AG04450 (cell line): ENCODE results near the gene SNPH. TPM values are rescaled to one million over a fixed set of nuclear protein-coding genes. Genes with fewer than 3 reads are reported as not detected.

Experiments
- CTCF ChIA-PET: fragments of 300-600, 350-600 bp; formaldehyde crosslinking; extraction: SDS; loops from one replicate; lab custom pipeline; 2022; ENCODE audit warnings: antibody characterized with exemption, inconsistent platforms; lab: Charles Lee
- POLR2A ChIA-PET: fragments of 350-600 bp; formaldehyde crosslinking; extraction: SDS; loops from one replicate; lab custom pipeline; 2021; ENCODE audit warnings: antibody characterized with exemption, inconsistent platforms; lab: Yijun Ruan, JAX
- DNase-seq: peaks from one replicate; pipeline ENCODE4 v3.0.0-alpha.2; 2011; ENCODE audit warnings: low read depth, low spot score
- H3K27ac ChIP-seq: one replicate; pipeline ENCODE4 v1.5.1; 2012; ENCODE audit warnings: low read depth, low read length, control low read depth
- H3K27me3 ChIP-seq: one replicate; pipeline ENCODE4 v1.6.0; 2012; ENCODE audit warnings: low read length; ENCODE audit not compliant: control insufficient read depth, insufficient read depth
- H3K4me3 ChIP-seq: 2 replicates; pipeline ENCODE4 v1.5.1; 2011; ENCODE audit warnings: mild to moderate bottlenecking, low read depth, low read length, control low read depth
- H3K9me3 ChIP-seq: 2 replicates; pipeline ENCODE4 v1.5.1; 2012; ENCODE audit warnings: low read length; ENCODE audit not compliant: control insufficient read depth, insufficient read depth
- CTCF ChIP-seq: IDR thresholded peaks from 2 replicates; pipeline ENCODE4 v1.5.1; 2011; ENCODE audit warnings: low read depth, low read length, control low read depth, inconsistent platforms
- polyA plus RNA-seq: library from polyadenylated mRNA; depleted of rRNA; stranded (reverse); fragments of >200 nt; gene quantifications from 2 replicates; pipeline ENCODE4 v1.2.3, GENCODE V29; 2011

The SNPH gene
- polyA plus RNA-seq, 1 experiment = 1.5 TPM

- CTCF ChIA-PET = interaction anchor here (0.6 kb wide), 1 partner anchor 19 kb away, joined by 4 read pairs; no protein-coding TSS in a partner anchor
Measured at GRCh38 chr20:1330075-1330830, 64.2 kb downstream of the SNPH start.

GRCh38 chr20:1331101-1331500 is 65.0 kb downstream of the SNPH start:
- ChIA-PET CTCF (no interaction called here), POLR2A (no interaction called here)
- DNase-seq = no peak
- no peaks in the 10 kb centered on the region for H3K9me3 ChIP-seq
- TF ChIP-seq CTCF = no peak
- no peak overlapping the region for H3K4me3 ChIP-seq
- H3K27ac ChIP-seq = no peak overlapping the region
- no peaks in the 10 kb centered on the region for H3K27me3 ChIP-seq

More at GRCh38 chr20:1330075-1330830, 64.2 kb downstream of the SNPH start:
- no peaks in the 10 kb centered on the region for H3K9me3 ChIP-seq
- POLR2A ChIA-PET = no interaction called here
- no peak overlapping the region for H3K4me3 ChIP-seq
- H3K27me3 ChIP-seq = no peaks in the 10 kb centered on the region
- no peak for TF ChIP-seq CTCF
- DNase-seq = no peak
- no peak overlapping the region for H3K27ac ChIP-seq

- no peak for TF ChIP-seq CTCF
- POLR2A ChIA-PET = no interaction called here
Measured at GRCh38 chr20:1331801-1332453, 65.8 kb downstream of the SNPH start.

GRCh38 chr20:1332749-1333300 is 66.7 kb downstream of the SNPH start:
- Histone ChIP-seq H3K4me3 (no peak overlapping the region), H3K9me3 (no peaks in the 10 kb centered on the region), H3K27me3 (no peaks in the 10 kb centered on the region), H3K27ac (no peak overlapping the region)
- ChIA-PET POLR2A (no interaction called here), CTCF (interaction anchor here (1.1 kb wide), 1 partner anchor 18 kb away, joined by 3 read pairs; no protein-coding TSS in a partner anchor)
- TF ChIP-seq CTCF = no peak
- DNase-seq = no peak

More at GRCh38 chr20:1331801-1332453, 65.8 kb downstream of the SNPH start:
- no peaks in the 10 kb centered on the region for H3K27me3 ChIP-seq
- DNase-seq = no peak
- no peak overlapping the region for H3K27ac ChIP-seq
- no peaks in the 10 kb centered on the region for H3K9me3 ChIP-seq
- H3K4me3 ChIP-seq = no peak overlapping the region
- CTCF ChIA-PET = interaction anchor here (1.1 kb wide), 1 partner anchor 18 kb away, joined by 3 read pairs; no protein-coding TSS in a partner anchor
